ENCODE measurements around the gene AATF.

The AATF gene

GRCh38 chr17:36948717-36949460 lies at the start of gene AATF:
TSS of gene AATF (plus strand) at chr17:36948954. CDS start at chr17:36949126, 172 bp downstream.
- DNase-seq (ENCODE audit: low read depth) = peak; percentile 95

DNA sequence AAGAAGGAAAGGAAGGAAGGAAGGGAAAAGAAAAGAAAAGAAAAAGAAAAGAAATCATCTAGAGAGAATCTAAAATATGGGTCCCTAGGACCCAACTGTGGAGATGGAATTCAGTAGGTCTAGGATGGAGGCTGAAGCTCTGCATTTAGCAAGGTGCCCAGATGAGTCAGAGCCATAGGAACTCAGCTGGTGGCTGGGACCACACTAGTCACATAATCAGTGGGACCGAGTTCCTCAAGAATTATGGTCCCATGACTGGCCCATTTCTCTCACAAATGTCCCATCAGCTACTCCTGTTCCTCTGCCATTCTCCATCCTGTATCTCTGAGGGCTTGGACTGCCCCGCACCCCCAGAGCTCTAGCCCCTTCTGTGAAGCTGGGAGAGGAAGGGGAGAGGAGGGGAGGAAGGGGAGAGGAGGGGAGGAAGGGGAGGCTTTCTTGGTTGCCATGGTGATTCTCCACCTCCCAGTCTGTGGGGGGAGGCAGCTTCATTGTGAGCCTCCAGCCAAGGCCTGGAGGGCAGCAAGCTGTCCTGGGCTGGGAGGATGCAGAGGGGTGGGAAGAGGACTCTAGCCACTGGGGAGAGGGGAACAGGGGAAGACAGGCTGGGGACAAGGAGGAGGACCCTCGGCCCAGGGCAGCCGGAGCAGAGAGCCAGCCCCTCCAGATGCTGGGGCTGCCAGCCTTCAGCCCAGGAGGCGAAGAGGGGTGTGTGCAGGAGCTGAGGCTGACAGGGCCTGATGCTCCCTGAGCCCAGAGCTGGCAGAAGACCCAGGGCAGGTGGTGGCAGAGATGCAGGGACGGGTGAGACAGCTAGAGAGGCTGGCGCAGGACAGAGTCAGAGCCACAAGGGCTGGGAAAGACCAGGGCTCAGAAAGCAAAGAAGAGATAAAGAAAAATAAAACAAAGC lies 49.2 kb upstream of the AATF start:
- no peak for DNase-seq (ENCODE audit: low read depth)

GRCh38 chr17:36900160-36900512 lies 48.6 kb upstream of the AATF start:
- DNase-seq (ENCODE audit: low read depth) = no peak

- no peak for DNase-seq (ENCODE audit: low read depth)
Measured at GRCh38 chr17:36901506-36901905, 47.2 kb upstream of the AATF start.

- DNase-seq (ENCODE audit: low read depth) = no peak
Measured at GRCh38 chr17:36907407-36907806, 41.3 kb upstream of the AATF start.

DNA sequence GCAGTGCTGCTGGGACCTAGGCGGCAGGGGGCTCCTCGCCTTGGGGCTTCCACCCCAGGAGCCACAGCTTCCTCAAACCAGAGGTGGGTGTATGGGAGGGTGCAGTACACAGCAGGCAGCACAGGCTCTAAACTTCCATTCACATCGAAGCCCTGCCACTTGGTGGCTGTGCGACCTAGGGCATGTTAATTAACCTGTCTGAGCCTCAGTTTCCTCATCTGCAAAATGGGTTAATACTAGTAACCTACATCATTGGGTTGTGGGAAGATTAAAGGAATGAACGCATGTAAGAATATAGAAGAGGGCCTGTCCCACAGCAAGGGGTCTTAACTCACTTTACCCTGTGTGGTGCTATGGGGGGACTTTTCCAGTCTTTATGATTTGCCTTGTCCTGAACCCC lies 38.2 kb upstream of the AATF start:
- DNase-seq (ENCODE audit: low read depth) = no peak

GRCh38 chr17:36911001-36911400 lies 37.8 kb upstream of the AATF start:
- no peak for DNase-seq (ENCODE audit: low read depth)

DNA sequence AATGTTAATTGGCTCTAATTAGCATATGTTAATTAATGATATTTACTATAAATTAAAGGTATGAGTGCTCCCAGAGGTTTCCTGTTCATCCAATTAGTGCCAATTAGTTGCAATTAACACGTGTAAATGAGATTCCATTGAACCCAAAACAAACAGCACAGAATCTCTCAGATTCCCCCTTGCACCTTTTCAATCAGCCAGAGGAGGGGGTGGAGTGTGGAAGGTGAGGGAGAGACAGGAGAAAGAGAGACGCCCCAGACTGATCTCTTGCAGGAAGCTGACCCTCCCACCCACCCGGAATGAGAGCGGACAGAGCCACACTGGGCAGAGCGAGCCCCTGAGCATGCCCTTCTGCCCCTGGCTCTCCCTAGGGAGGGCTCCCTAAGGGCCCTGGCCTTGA lies 35.6 kb upstream of the AATF start:
- DNase-seq (ENCODE audit: low read depth) = no peak

- no peak for DNase-seq (ENCODE audit: low read depth)
Measured at GRCh38 chr17:36918211-36918691, 30.5 kb upstream of the AATF start.

DNA sequence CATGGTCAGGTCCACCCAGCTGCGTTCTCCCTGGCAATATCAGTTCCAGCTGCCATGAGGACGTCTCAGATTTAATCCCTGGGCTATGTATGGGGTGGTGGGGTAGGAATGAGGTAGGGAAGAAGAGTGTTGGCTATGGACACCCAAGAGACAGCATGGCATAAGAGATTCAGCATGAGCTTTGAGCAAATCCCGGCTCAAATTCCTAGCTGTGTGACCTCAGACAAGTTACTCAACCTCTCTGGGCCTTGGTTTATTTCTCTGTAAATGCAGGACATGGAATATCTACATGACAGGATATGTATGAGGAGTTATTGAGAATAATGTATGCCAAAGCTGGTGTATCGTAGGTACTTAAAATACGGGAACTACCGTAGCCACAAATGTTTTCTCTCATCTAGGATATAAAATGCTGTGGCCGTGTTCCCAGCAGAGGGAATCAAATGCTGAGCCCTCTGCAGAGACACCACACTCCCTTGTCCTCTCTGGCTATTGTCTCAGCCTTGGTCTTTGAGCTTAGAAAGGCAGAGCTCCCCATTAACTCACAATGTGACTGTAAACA lies 29.3 kb upstream of the AATF start:
- no peak for DNase-seq (ENCODE audit: low read depth)

DNA sequence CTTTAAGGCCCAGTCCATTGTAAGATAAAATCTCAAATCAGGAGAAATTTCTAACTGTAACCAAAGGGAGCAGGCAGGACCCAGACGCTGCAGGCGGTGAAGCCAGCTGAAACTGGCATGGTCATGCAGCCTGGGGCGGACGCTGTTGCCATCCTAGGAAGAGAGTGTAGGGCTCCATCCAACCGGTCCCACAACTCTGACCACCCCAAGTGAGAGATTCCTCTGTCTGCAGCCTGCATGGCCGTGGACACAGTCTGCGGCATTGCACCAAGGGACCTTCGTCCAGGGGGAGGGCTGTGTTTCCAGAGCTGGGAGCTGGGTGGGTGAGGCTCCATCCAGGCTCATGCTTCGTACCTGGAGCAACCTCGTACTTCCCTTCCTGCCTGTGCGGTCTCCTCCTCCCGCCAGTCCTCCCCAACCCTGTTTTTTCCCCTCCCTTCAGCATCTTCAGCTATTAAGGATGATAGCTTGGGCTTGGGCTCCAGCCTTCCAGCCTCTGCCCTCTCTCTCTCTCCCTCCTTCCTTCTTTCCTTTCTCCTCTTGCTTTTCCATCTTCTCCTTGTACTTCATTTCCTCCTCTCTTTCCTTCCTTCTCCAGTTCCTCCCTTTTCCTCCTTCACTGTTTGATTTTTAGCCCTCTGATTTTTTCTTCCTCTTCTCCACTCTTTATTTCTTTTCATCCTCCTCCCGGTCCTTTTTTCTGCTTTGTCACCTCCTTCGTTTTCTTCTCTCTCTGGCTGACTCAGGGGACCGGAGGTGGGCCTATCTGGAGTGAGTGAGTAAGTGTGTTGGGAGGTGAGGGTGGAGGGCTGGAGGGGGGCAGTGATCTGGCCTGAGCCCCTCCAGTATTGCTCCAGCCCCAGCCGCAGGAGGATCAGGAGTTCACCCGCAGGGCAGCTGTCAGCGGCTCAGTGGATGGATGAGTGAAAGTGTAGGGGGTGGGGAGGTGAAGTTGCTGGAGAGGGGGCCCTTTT lies 28.4 kb upstream of the AATF start:
- DNase-seq (ENCODE audit: low read depth) = no peak

DNA sequence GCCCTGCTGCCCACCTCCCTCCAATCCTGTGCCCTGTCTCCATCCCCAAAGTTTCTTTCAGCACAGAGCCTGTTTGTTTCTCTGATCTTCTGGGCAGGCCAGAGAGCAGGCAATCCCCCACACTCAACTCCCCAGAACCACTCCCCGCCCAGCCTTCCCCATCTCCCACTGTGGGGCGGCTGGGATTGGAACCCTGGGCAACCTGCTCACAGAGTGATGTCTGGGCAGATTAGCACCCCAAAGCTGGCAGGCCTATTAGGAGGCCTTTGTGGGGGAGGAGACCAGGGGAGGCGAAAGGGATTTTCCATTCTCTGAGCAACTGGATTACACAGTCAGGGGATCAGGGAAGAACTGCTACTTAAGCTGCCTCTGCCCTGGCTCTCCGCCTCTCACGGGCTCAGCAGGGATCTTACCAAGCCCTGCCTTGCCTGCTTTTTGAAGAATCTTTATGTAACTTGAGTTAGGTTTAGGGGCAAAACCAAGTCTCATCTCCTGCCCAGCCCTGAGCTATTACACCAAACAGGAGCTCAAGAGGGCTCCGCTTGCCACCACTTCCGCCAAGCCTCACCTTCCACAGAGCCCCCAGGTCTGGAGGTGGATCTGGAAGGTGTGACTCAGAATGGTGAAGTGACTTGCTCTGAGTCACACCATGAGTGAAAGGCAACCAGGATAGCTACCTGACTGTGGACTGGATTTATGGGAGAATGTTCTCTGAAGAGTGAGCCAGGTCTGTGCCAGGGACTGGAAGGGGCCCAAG lies 27.5 kb upstream of the AATF start:
- no peak for DNase-seq (ENCODE audit: low read depth)

GRCh38 chr17:36922175-36922574 lies 26.6 kb upstream of the AATF start:
- no peak for DNase-seq (ENCODE audit: low read depth)

GRCh38 chr17:36923814-36924221 lies 24.9 kb upstream of the AATF start:
- no peak for DNase-seq (ENCODE audit: low read depth)

GRCh38 chr17:36926226-36926625 lies 22.5 kb upstream of the AATF start:
- DNase-seq (ENCODE audit: low read depth) = no peak

- DNase-seq (ENCODE audit: low read depth) = no peak
Measured at GRCh38 chr17:36926701-36927100, 22.1 kb upstream of the AATF start.

DNA sequence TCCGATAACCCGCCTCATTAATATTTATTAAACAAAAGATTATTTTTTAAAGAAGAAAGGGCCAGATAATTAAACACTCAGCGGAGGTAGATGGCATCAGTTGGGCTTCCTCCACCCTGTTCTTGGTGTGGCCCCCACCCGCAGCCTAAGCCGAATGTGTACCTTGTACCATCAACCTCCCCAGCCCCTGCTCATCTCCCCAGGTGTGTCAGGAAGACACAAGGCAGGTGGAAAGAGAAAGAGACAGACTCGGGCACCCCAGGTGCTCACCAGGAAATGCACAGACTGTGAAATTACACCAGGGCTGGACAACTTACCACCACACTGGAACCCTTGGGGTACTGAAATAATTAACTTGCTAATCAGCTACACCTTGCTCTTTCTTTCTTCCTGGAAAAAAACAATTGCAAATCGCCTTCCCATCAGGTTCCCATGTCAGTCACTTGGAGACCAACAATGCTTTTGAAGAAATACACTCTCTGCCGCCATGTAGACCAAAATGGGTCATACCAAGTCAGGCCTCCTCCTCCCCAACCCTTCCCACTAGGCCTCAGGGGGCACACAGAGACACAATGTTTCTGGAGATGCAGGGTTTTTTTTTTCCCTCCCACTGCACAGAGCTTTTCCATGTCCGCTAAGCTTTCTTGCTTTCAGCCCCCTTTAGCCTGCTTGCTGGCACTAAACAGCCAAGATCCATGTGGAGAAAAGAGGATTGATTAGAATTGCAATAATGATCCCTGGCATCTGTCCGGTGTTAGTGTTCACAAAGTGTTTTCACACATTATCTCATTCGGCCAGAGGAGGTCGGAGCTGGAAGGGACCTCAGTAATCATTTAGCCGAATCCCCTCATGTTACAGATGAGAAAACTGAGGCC lies 20.0 kb upstream of the AATF start:
- DNase-seq (ENCODE audit: low read depth) = no peak

- DNase-seq (ENCODE audit: low read depth) = no peak
Measured at GRCh38 chr17:36929851-36930582, 18.7 kb upstream of the AATF start.

GRCh38 chr17:36930583-36930900 lies 18.2 kb upstream of the AATF start:
- DNase-seq (ENCODE audit: low read depth) = no peak

Data from activated gamma-delta T cell treated with anti-CD3 and anti-CD28 coated beads, Interleukin-2, amount 50 U/mL, for 16 hours (primary cell).